OCI-M2 (cell line): ENCODE data around the gene KLHL20.

ENCODE experiments used
- DNase-seq: peaks from one replicate; lab custom pipeline; 2025; ENCODE audit not compliant: unreplicated experiment; lab: John Stamatoyannopoulos, UW

KLHL20 gene

GRCh38 chr1:173832748-173833147 is 118.0 kb downstream of the KLHL20 start:
- DNase-seq, result no peak
